Trophoblast cell (in vitro differentiated cells and primary cell): ENCODE measurements around the gene DNAH10.

ENCODE experiments used
- DNase-seq, 2 donors: peaks; one replicate each; pipeline ENCODE4 v3.0.0-alpha.2; 2016
- H2AFZ ChIP-seq: 2 replicates; pipeline ENCODE4 v1.6.1; 2013; ENCODE audit warnings: low read length, moderate library complexity, mild to moderate bottlenecking; ENCODE audit not compliant: insufficient read depth, poor library complexity
- H2AK5ac ChIP-seq: 2 replicates; pipeline ENCODE4 v1.6.1; 2013; ENCODE audit warnings: mild to moderate bottlenecking, low read length
- H2BK120ac ChIP-seq: 2 replicates; pipeline ENCODE4 v1.6.1; 2013; ENCODE audit warnings: low read length, mild to moderate bottlenecking, moderate library complexity; ENCODE audit not compliant: insufficient read depth, poor library complexity
- H2BK12ac ChIP-seq: 2 replicates; pipeline ENCODE4 v1.6.1; 2013; ENCODE audit warnings: mild to moderate bottlenecking, low read length, moderate library complexity
- H2BK5ac ChIP-seq: 2 replicates; pipeline ENCODE4 v1.6.1; 2013; ENCODE audit warnings: low read length, low read depth, moderate library complexity, mild to moderate bottlenecking; ENCODE audit not compliant: poor library complexity
- H3K14ac ChIP-seq: 2 replicates; pipeline ENCODE4 v1.6.1; 2013; ENCODE audit warnings: mild to moderate bottlenecking, low read length
- H3K18ac ChIP-seq: 2 replicates; pipeline ENCODE4 v1.6.1; 2013; ENCODE audit warnings: mild to moderate bottlenecking, low read length
- H3K23ac ChIP-seq: 2 replicates; pipeline ENCODE4 v1.6.1; 2013; ENCODE audit warnings: low read length
- H3K27ac ChIP-seq: 2 replicates; pipeline ENCODE4 v1.5.1; 2013; ENCODE audit warnings: low read depth, mild to moderate bottlenecking, inconsistent platforms, low read length, moderate library complexity
- H3K27me3 ChIP-seq: 2 replicates; pipeline ENCODE4 v1.6.1; 2013; ENCODE audit warnings: inconsistent platforms, mild to moderate bottlenecking, low read length, moderate library complexity; ENCODE audit not compliant: insufficient read depth
- H3K36me3 ChIP-seq, 2 experiments: 1 replicate in 1 of 2; 2 replicates in 1 of 2; pipeline ENCODE4 v1.6.1; 2013; ENCODE audit warnings: low read length in 2 of 2, mild to moderate bottlenecking in 2 of 2, moderate library complexity in 1 of 2; ENCODE audit not compliant: insufficient read depth in 2 of 2, control insufficient read depth in 1 of 2
- H3K4ac ChIP-seq: 2 replicates; pipeline ENCODE4 v1.6.1; 2013; ENCODE audit warnings: low read depth, mild to moderate bottlenecking, low read length, moderate library complexity
- H3K4me1 ChIP-seq, 2 experiments: 1 replicate in 1 of 2; 2 replicates in 1 of 2; pipeline ENCODE4 v1.6.1; 2013; ENCODE audit warnings: low read length in 2 of 2, mild to moderate bottlenecking in 2 of 2, moderate library complexity in 1 of 2; ENCODE audit not compliant: insufficient read depth in 2 of 2, control insufficient read depth in 1 of 2
- H3K4me2 ChIP-seq: 2 replicates; pipeline ENCODE4 v1.6.1; 2013; ENCODE audit warnings: inconsistent platforms, mild to moderate bottlenecking, low read length, moderate library complexity
- H3K4me3 ChIP-seq: 2 replicates; pipeline ENCODE4 v1.5.1; 2013; ENCODE audit warnings: mild to moderate bottlenecking, low read depth, low read length, inconsistent platforms
- H3K79me1 ChIP-seq: one replicate; pipeline ENCODE4 v1.6.1; 2013; ENCODE audit warnings: low read length
- H3K79me2 ChIP-seq: 2 replicates; pipeline ENCODE4 v1.6.1; 2013; ENCODE audit warnings: low read length, mild to moderate bottlenecking; ENCODE audit not compliant: control insufficient read depth, insufficient read depth, poor library complexity
- H3K9ac ChIP-seq: 2 replicates; pipeline ENCODE4 v1.6.1; 2013; ENCODE audit warnings: mild to moderate bottlenecking, low read length
- H3K9me3 ChIP-seq: 2 replicates; pipeline ENCODE4 v1.6.1; 2013; ENCODE audit warnings: low read depth, mild to moderate bottlenecking, control low read depth, inconsistent platforms, low read length; ENCODE audit not compliant: insufficient read depth
- H4K12ac ChIP-seq: 2 replicates; pipeline ENCODE4 v1.6.1; 2013; ENCODE audit warnings: low read depth, mild to moderate bottlenecking, low read length, moderate library complexity
- H4K8ac ChIP-seq: 2 replicates; pipeline ENCODE4 v1.6.1; 2013; ENCODE audit warnings: low read depth, mild to moderate bottlenecking, low read length, moderate library complexity
- H4K91ac ChIP-seq: one replicate; pipeline ENCODE4 v1.6.1; 2013; ENCODE audit warnings: low read depth, mild to moderate bottlenecking, low read length, moderate library complexity
- WGBS: extraction: QIAGEN DNeasy Blood & Tissue Kit; methylation state at CpG from one replicate; pipeline ENCODE4 v1.1.7; 2013; ENCODE audit warnings: missing lambda C conversion rate; ENCODE audit not compliant: insufficient read length, insufficient coverage; ENCODE audit errors: extremely low coverage; 5-methylcytosine and 5-hydroxymethylcytosine counted together

DNAH10 gene

DNA sequence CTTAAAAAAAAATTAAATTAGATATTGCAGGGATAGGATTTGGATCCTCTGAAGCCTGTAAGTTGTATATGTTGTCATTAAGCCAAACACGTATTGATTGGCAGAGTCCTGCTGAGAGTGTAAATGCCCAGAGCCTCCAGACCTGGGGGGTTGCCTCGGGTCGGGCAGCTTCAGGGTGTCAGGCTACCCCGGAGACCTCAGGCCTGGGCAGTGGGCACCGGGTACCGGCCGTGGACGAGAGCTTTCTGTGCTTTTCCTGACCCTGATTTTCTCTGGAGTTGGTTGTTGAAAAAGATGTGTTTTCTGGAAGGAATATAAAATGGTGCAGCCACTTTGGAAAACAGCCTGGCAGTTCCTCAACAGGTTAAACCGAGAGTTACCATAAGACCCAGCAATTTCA lies 96.1 kb downstream of the DNAH10 start:
- H3K9me3 ChIP-seq, result peaks cover 3% of the 10 kb centered on the region

GRCh38 chr12:123859035-123859434 lies 96.9 kb downstream of the DNAH10 start:
- no peak for DNase-seq
- H3K36me3 ChIP-seq, result peaks cover 0 to 2% of the 10 kb centered on the region in 2 experiments
- no peak overlapping the region for H3K18ac ChIP-seq
- no peak overlapping the region for H2AFZ ChIP-seq
- no peak overlapping the region for H4K8ac ChIP-seq
- H2BK120ac ChIP-seq, result no peak overlapping the region
- H3K27me3 ChIP-seq, result no peaks in the 10 kb centered on the region
- no peak overlapping the region for H3K23ac ChIP-seq
- WGBS, result no CpG with 5 or more reads among the region's 13 CpGs
- no peak overlapping the region for H2AK5ac ChIP-seq
- no peak overlapping the region for H3K4me3 ChIP-seq
- no peak overlapping the region for H2BK12ac ChIP-seq
- peaks cover 2% of the 10 kb centered on the region for H3K9me3 ChIP-seq
- no peaks in the 10 kb centered on the region for H3K4me1 ChIP-seq
- H2BK5ac ChIP-seq, result no peak overlapping the region
- no peak overlapping the region for H3K4ac ChIP-seq
- no peak overlapping the region for H3K14ac ChIP-seq
- H3K79me2 ChIP-seq, result no peaks in the 10 kb centered on the region
- no peak overlapping the region for H3K9ac ChIP-seq
- no peaks in the 10 kb centered on the region for H3K79me1 ChIP-seq
- no peak overlapping the region for H4K12ac ChIP-seq
- no peak overlapping the region for H3K27ac ChIP-seq
- H4K91ac ChIP-seq, result no peak overlapping the region
- no peak overlapping the region for H3K4me2 ChIP-seq

More for the DNA sequence above, 96.1 kb downstream of the DNAH10 start:
- H3K4me2 ChIP-seq, result no peak overlapping the region
- no peak overlapping the region for H3K9ac ChIP-seq
- H2BK120ac ChIP-seq, result no peak overlapping the region
- no peaks in the 10 kb centered on the region for H3K27me3 ChIP-seq
- no peak overlapping the region for H3K14ac ChIP-seq
- H3K23ac ChIP-seq, result no peak overlapping the region
- H4K12ac ChIP-seq, result no peak overlapping the region
- H2AFZ ChIP-seq, result no peak overlapping the region
- H3K27ac ChIP-seq, result no peak overlapping the region
- no peak overlapping the region for H3K4ac ChIP-seq
- H3K79me1 ChIP-seq, result no peaks in the 10 kb centered on the region
- WGBS, result no CpG with 5 or more reads among the region's 9 CpGs
- H2BK12ac ChIP-seq, result no peak overlapping the region
- no peak for DNase-seq
- no peak overlapping the region for H2AK5ac ChIP-seq
- no peaks in the 10 kb centered on the region for H3K79me2 ChIP-seq
- H3K4me3 ChIP-seq, result no peak overlapping the region
- H4K8ac ChIP-seq, result no peak overlapping the region
- no peak overlapping the region for H2BK5ac ChIP-seq
- H3K18ac ChIP-seq, result no peak overlapping the region
- H3K4me1 ChIP-seq, result no peaks in the 10 kb centered on the region
- no peak overlapping the region for H4K91ac ChIP-seq
- H3K36me3 ChIP-seq, result peaks cover 0 to 2% of the 10 kb centered on the region in 2 experiments

- Histone ChIP-seq H3K4me3 (no peak overlapping the region), H4K12ac (no peak overlapping the region), H4K8ac (no peak overlapping the region), H3K79me1 (no peaks in the 10 kb centered on the region), H3K4me1 (no peaks in the 10 kb centered on the region), H4K91ac (no peak overlapping the region), H3K4ac (no peak overlapping the region), H3K9me3 (peaks cover 2% of the 10 kb centered on the region), H2AFZ (no peak overlapping the region), H2BK5ac (no peak overlapping the region), H3K18ac (no peak overlapping the region), H3K4me2 (no peak overlapping the region), H3K36me3 (peaks cover 0 to 2% of the 10 kb centered on the region in 2 experiments), H2AK5ac (no peak overlapping the region), H3K27ac (no peak overlapping the region), H3K14ac (no peak overlapping the region), H2BK12ac (no peak overlapping the region), H3K9ac (no peak overlapping the region), H3K79me2 (no peaks in the 10 kb centered on the region), H3K27me3 (no peaks in the 10 kb centered on the region), H3K23ac (no peak overlapping the region), H2BK120ac (no peak overlapping the region)
- WGBS, result no CpG with 5 or more reads among the region's 3 CpGs
- no peak for DNase-seq
Measured at GRCh38 chr12:123860377-123860776, 98.3 kb downstream of the DNAH10 start.

GRCh38 chr12:123861392-123861791 lies 99.3 kb downstream of the DNAH10 start:
- no peak overlapping the region for H3K4me2 ChIP-seq
- no peak overlapping the region for H4K91ac ChIP-seq
- H3K27me3 ChIP-seq, result no peaks in the 10 kb centered on the region
- H2AK5ac ChIP-seq, result no peak overlapping the region
- H2BK5ac ChIP-seq, result no peak overlapping the region
- no peak overlapping the region for H3K18ac ChIP-seq
- H3K27ac ChIP-seq, result no peak overlapping the region
- H3K4me1 ChIP-seq, result no peaks in the 10 kb centered on the region
- H3K23ac ChIP-seq, result no peak overlapping the region
- H4K8ac ChIP-seq, result no peak overlapping the region
- peaks cover 2% of the 10 kb centered on the region for H3K9me3 ChIP-seq
- no peak for DNase-seq
- H3K79me1 ChIP-seq, result no peaks in the 10 kb centered on the region
- no peak overlapping the region for H3K14ac ChIP-seq
- WGBS, result no CpG with 5 or more reads among the region's 4 CpGs
- no peaks in the 10 kb centered on the region for H3K79me2 ChIP-seq
- no peak overlapping the region for H3K4ac ChIP-seq
- H2BK12ac ChIP-seq, result no peak overlapping the region
- H2AFZ ChIP-seq, result no peak overlapping the region
- H3K4me3 ChIP-seq, result no peak overlapping the region
- no peak overlapping the region for H4K12ac ChIP-seq
- peaks cover 0 to 2% of the 10 kb centered on the region in 2 experiments for H3K36me3 ChIP-seq
- no peak overlapping the region for H3K9ac ChIP-seq
- H2BK120ac ChIP-seq, result no peak overlapping the region
